ENCODE measurements around the gene GAS2. TPM values are rescaled to one million over a fixed set of nuclear protein-coding genes. Genes with fewer than 3 reads are reported as not detected.

Gene GAS2
- total RNA-seq, 4 donors from 2014 or later: 0.54 to 2.1 (median 1.2) TPM

GRCh38 chr11:22787551-22788162 is 121.2 kb downstream of the GAS2 start:
- WGBS, 2 donors: 30% methylated on average over 9 of the region's 9 CpGs
- DNase-seq (ENCODE audit: low spot score in 2 of 2): no peak
- intact Hi-C loops (cut with DNase I; ENCODE audit: low total_unique reads): no loop called here
- no peak overlapping the region for H3K4me3 ChIP-seq (ENCODE audit: low read depth, poor library complexity, severe bottlenecking)
- TF ChIP-seq POLR2A (IDR thresholded peaks at IDR 0.05): no peak
- no peak for TF ChIP-seq CTCF (IDR thresholded peaks at IDR 0.05)

- TF ChIP-seq CTCF (IDR thresholded peaks at IDR 0.05): no peak
- intact Hi-C loops (cut with DNase I; ENCODE audit: low total_unique reads): loop anchor here (10.0 kb wide), 1 partner anchor 468 kb away; no protein-coding TSS in a partner anchor
- 14 to 31% methylated on average over 3 of the region's 3 CpGs for WGBS, 2 donors
- DNase-seq (ENCODE audit: low spot score in 2 of 2): no peak
- H3K4me3 ChIP-seq (ENCODE audit: low read depth, poor library complexity, severe bottlenecking): no peak overlapping the region
These were observed 126.1 kb downstream of the GAS2 start for GRCh38 chr11:22792497-22792896.

GRCh38 chr11:22795914-22796313 is 129.5 kb downstream of the GAS2 start:
- no peak for DNase-seq (ENCODE audit: low spot score in 2 of 2)
- H3K4me3 ChIP-seq (ENCODE audit: low read depth, poor library complexity, severe bottlenecking): no peak overlapping the region
- intact Hi-C loops (cut with DNase I; ENCODE audit: low total_unique reads): loop anchor here (10.0 kb wide), 1 partner anchor 471 kb away; no protein-coding TSS in a partner anchor
- TF ChIP-seq POLR2A (IDR thresholded peaks at IDR 0.05): no peak
- TF ChIP-seq CTCF (IDR thresholded peaks at IDR 0.05): no peak
- WGBS, 2 donors: 47 to 87% methylated on average over 1 of the region's 1 CpG

- intact Hi-C loops (cut with DNase I; ENCODE audit: low total_unique reads): loop anchor here (10.0 kb wide), 1 partner anchor 472 kb away; no protein-coding TSS in a partner anchor
- no peak for TF ChIP-seq CTCF (IDR thresholded peaks at IDR 0.05)
- TF ChIP-seq POLR2A (IDR thresholded peaks at IDR 0.05): no peak
- WGBS, 2 donors: 88 to 93% methylated on average over 3 of the region's 3 CpGs
- no peak for DNase-seq (ENCODE audit: low spot score in 2 of 2)
- no peak overlapping the region for H3K4me3 ChIP-seq (ENCODE audit: low read depth, poor library complexity, severe bottlenecking)
These were observed 130.6 kb downstream of the GAS2 start for GRCh38 chr11:22797047-22797446.

GRCh38 chr11:22798901-22799300 is 132.5 kb downstream of the GAS2 start:
- H3K4me3 ChIP-seq (ENCODE audit: low read depth, poor library complexity, severe bottlenecking): no peak overlapping the region
- no peak for TF ChIP-seq POLR2A (IDR thresholded peaks at IDR 0.05)
- no peak for TF ChIP-seq CTCF (IDR thresholded peaks at IDR 0.05)
- intact Hi-C loops (cut with DNase I; ENCODE audit: low total_unique reads): loop anchor here (10.0 kb wide), 1 partner anchor 474 kb away; no protein-coding TSS in a partner anchor
- WGBS, 2 donors: 46 to 52% methylated on average over 1 of the region's 1 CpG
- no peak for DNase-seq (ENCODE audit: low spot score in 2 of 2)

GRCh38 chr11:22800482-22800881 is 134.1 kb downstream of the GAS2 start:
- no peak for DNase-seq (ENCODE audit: low spot score in 2 of 2)
- intact Hi-C loops (cut with DNase I; ENCODE audit: low total_unique reads): no loop called here
- no peak overlapping the region for H3K4me3 ChIP-seq (ENCODE audit: low read depth, poor library complexity, severe bottlenecking)
- 70 to 77% methylated on average over 5 of the region's 5 CpGs for WGBS, 2 donors
- TF ChIP-seq CTCF (IDR thresholded peaks at IDR 0.05): no peak
- TF ChIP-seq POLR2A (IDR thresholded peaks at IDR 0.05): no peak
